WERI-Rb-1 (cell line): Measurements from ENCODE around the gene PTPN20.

Source experiments
- DNase-seq: peaks from one replicate; pipeline ENCODE4 v3.0.0-alpha.2; 2020
- H3K27ac ChIP-seq: fragments of 250-450 bp; sonication (Bioruptor Pico); 2 replicates; pipeline ENCODE4 v1.5.1; 2020; ENCODE audit warnings: mild to moderate bottlenecking, moderate library complexity
- H3K27me3 ChIP-seq: fragments of 250-450 bp; sonication (Bioruptor Pico); 2 replicates; pipeline ENCODE4 v1.5.1; 2021; ENCODE audit warnings: mild to moderate bottlenecking, low read depth, moderate library complexity; ENCODE audit not compliant: insufficient read depth, severe bottlenecking
- H3K36me3 ChIP-seq: fragments of 250-450 bp; sonication (Bioruptor Pico); 2 replicates; pipeline ENCODE4 v1.5.1; 2020; ENCODE audit warnings: mild to moderate bottlenecking, moderate library complexity
- H3K4me3 ChIP-seq: 2 replicates; pipeline ENCODE4 v1.5.1; 2011; ENCODE audit warnings: low read depth, mild to moderate bottlenecking, control low read depth, low read length
- H3K9me3 ChIP-seq: fragments of 250-450 bp; sonication (Bioruptor Pico); 2 replicates; pipeline ENCODE4 v1.5.1; 2021; ENCODE audit warnings: mild to moderate bottlenecking, moderate library complexity; ENCODE audit not compliant: severe bottlenecking
- CTCF ChIP-seq: IDR thresholded peaks from 2 replicates; pipeline ENCODE4 v1.5.1; 2011; ENCODE audit warnings: low read depth, mild to moderate bottlenecking, control low read depth, inconsistent platforms, low read length

Gene PTPN20

GRCh38 chr10:47009215-47009838 is 98.1 kb downstream of the PTPN20 start:
- Histone ChIP-seq H3K27me3 (no peaks in the 10 kb centered on the region), H3K27ac (no peak overlapping the region), H3K36me3 (no peaks in the 10 kb centered on the region), H3K4me3 (no peak overlapping the region), H3K9me3 (no peaks in the 10 kb centered on the region)
- TF ChIP-seq CTCF: no peak
- DNase-seq: no peak

DNA sequence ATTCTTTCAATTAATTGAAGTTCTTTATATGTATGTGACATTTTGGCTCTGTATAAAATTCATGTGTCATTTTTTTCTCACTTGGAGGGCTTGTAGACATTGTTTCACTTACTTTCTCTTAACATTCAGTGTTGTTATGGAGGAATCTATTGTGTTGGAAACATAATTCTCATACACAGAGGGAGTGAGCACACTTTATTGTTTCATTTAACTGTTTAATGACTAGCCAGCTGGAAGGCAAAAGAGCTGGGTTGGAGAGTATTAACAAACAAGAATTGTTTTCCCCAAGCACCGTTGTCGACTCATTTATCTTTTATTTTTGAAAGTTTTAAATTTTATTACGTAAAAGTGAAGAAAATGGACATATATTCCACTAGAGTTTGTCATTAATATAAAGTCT is 98.8 kb downstream of the PTPN20 start:
- H3K9me3 ChIP-seq: no peaks in the 10 kb centered on the region
- no peak overlapping the region for H3K27ac ChIP-seq
- H3K4me3 ChIP-seq: no peak overlapping the region
- no peaks in the 10 kb centered on the region for H3K36me3 ChIP-seq
- H3K27me3 ChIP-seq: no peaks in the 10 kb centered on the region
- TF ChIP-seq CTCF: no peak
- no peak for DNase-seq

DNA sequence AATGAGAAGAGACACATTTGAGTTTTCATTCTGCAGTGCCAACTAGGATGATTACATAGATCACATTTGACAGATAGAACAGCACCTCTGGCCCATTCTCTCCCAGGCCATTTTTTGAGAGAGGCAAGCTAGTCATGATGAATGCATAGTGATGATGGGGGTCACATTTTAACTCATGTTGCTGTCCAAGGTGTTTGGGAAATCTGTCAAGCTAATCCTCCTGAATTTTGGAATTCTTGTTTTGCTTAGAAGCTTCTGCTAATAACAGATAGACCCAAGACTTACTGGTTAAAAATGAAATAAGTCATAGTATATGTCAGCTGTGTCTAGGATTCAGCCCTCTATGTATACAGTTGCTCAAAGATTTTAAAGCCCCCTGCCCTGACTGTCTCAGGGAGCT is 101.0 kb downstream of the PTPN20 start:
- H3K27ac ChIP-seq: no peak overlapping the region
- no peaks in the 10 kb centered on the region for H3K36me3 ChIP-seq
- no peak for DNase-seq
- no peak for TF ChIP-seq CTCF
- no peaks in the 10 kb centered on the region for H3K27me3 ChIP-seq
- H3K9me3 ChIP-seq: no peaks in the 10 kb centered on the region
- no peak overlapping the region for H3K4me3 ChIP-seq

DNA sequence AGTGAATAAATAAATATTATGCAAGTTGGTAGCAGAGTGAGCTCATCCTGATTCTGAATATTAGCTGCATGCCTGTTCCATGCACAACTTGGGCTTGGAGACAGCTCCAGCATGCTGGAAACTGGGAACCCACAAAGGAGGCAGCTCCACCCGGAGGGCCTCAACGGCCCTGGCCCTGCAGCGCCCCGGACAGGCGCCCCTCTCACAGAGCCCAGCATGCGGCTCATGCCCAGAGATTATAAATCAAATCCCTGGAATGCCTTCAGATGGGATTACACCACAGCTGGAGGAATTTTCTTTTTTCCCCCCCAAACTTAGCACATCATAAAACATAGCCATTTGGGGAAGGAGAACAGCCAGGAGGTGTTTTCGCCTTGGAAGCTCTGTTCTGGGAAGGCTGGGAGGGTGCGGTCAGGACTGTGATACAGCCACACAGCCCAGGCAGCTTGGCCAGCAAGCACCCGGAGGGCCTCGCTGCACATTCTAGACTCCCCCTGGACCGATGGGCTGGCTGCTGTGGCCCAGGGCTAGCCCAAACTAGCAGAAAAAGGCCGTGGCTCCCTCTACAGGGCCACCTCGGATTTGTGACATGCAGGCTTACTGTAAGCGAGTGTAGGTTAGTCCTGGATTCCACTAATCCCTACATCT is 102.4 kb downstream of the PTPN20 start:
- Histone ChIP-seq H3K4me3 (no peak overlapping the region), H3K27ac (no peak overlapping the region), H3K27me3 (no peaks in the 10 kb centered on the region), H3K36me3 (no peaks in the 10 kb centered on the region), H3K9me3 (no peaks in the 10 kb centered on the region)
- TF ChIP-seq CTCF: peak; percentile 68
- peak; percentile 49 for DNase-seq

DNA sequence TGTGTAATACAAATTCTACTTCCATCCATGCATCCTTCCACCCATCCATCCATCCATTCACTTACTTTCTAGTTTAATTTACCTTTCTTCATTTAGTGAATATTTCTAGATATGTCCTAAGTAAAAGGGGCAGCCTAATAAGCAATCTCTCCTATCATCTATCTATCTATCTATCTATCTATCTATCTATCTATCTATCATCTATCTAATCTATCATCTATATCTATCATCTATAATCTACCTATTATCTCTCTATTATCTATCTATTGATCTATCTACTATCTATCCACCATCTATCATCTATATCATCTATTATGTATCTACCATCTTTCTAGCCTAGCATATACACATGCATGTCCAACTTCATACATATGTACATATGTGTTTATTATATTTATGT is 104.2 kb downstream of the PTPN20 start:
- no peaks in the 10 kb centered on the region for H3K36me3 ChIP-seq
- no peak overlapping the region for H3K27ac ChIP-seq
- TF ChIP-seq CTCF: no peak
- H3K9me3 ChIP-seq: no peaks in the 10 kb centered on the region
- no peak for DNase-seq
- no peak overlapping the region for H3K4me3 ChIP-seq
- no peaks in the 10 kb centered on the region for H3K27me3 ChIP-seq

GRCh38 chr10:47016564-47016963 is 105.3 kb downstream of the PTPN20 start:
- no peak overlapping the region for H3K4me3 ChIP-seq
- no peaks in the 10 kb centered on the region for H3K9me3 ChIP-seq
- peak; percentile 53 for DNase-seq
- H3K36me3 ChIP-seq: no peaks in the 10 kb centered on the region
- H3K27me3 ChIP-seq: no peaks in the 10 kb centered on the region
- no peak for TF ChIP-seq CTCF
- peak overlapping the region; percentile 80 for H3K27ac ChIP-seq
